ENCODE data around the gene CEP128. TPM values are rescaled to one million over a fixed set of nuclear protein-coding genes. Genes with fewer than 3 reads are reported as not detected.

Gene CEP128
- polyA plus RNA-seq, 1 donor (not counting 4 experiments of a cell fraction or from before 2014, with no cell fraction given) = 2.6 TPM

GRCh38 chr14:80522411-80522810, 419.1 kb downstream of the CEP128 start:
- dilution Hi-C loops (cut with MboI; ENCODE audit: extremely low pct_ligation_motif_present, low sequenced_read_pairs) = no loop called here
- Histone ChIP-seq H3K27ac (ENCODE audit: control insufficient read depth, insufficient read depth, low read length) (no peak overlapping the region), H3K4me2 (ENCODE audit: control insufficient read depth, extremely low read depth, insufficient read depth, low read depth, low read length) (no peak overlapping the region), H2AFZ (ENCODE audit: control insufficient read depth, low read length) (no peak overlapping the region), H3K27me3 (ENCODE audit: control insufficient read depth, extremely low read depth, insufficient read depth, low read length) (no peaks in the 10 kb centered on the region), H3K4me3 (ENCODE audit: control insufficient read depth in 2 of 3, extremely low read depth in 1 of 3, insufficient read depth in 2 of 3, low read depth in 1 of 3, low read length in 3 of 3) (no peak overlapping the region), H3K36me3 (ENCODE audit: control insufficient read depth in 2 of 2, extremely low read depth in 1 of 2, insufficient read depth in 2 of 2, low read length in 2 of 2) (no peaks in the 10 kb centered on the region), H3K9me3 (ENCODE audit: control insufficient read depth, low read depth, low read length) (no peaks in the 10 kb centered on the region), H3K9me1 (ENCODE audit: control insufficient read depth, extremely low read depth, insufficient read depth, low read length) (no peaks in the 10 kb centered on the region), H3K4me1 (ENCODE audit: control insufficient read depth, extremely low read depth, insufficient read depth, low read length) (no peaks in the 10 kb centered on the region), H4K20me1 (ENCODE audit: control insufficient read depth, extremely low read depth, insufficient read depth, low read length) (no peaks in the 10 kb centered on the region), H3K79me2 (ENCODE audit: control insufficient read depth, insufficient read depth, low read length) (no peaks in the 10 kb centered on the region), H3K9ac (ENCODE audit: control insufficient read depth, extremely low read depth, insufficient read depth, low read length) (no peak overlapping the region)
- TF ChIP-seq CTCF (optimal IDR thresholded peaks at IDR 0.05 in 1 of 3, IDR thresholded peaks at IDR 0.05 in 1 of 3, conservative IDR thresholded peaks at IDR 0.05 in 1 of 3; ENCODE audit: extremely low read depth in 1 of 3, insufficient read depth in 2 of 3, low read length in 3 of 3) = no peak
- TF ChIP-seq EZH2 (IDR thresholded peaks at IDR 0.05; ENCODE audit: low read length) = no peak
- no peak for FAIRE-seq
- no peak for DNase-seq (ENCODE audit: low read depth, low spot score)

GRCh38 chr14:80521456-80521855, 420.1 kb downstream of the CEP128 start:
- H3K79me2 ChIP-seq (ENCODE audit: control insufficient read depth, insufficient read depth, low read length) = no peaks in the 10 kb centered on the region
- dilution Hi-C loops (cut with MboI; ENCODE audit: extremely low pct_ligation_motif_present, low sequenced_read_pairs) = no loop called here

More at GRCh38 chr14:80521456-80521855, 420.1 kb downstream of the CEP128 start:
- no peaks in the 10 kb centered on the region for H3K9me1 ChIP-seq (ENCODE audit: control insufficient read depth, extremely low read depth, insufficient read depth, low read length)
- FAIRE-seq = no peak
- TF ChIP-seq EZH2 (IDR thresholded peaks at IDR 0.05; ENCODE audit: low read length) (no peak), CTCF (optimal IDR thresholded peaks at IDR 0.05 in 1 of 3, IDR thresholded peaks at IDR 0.05 in 1 of 3, conservative IDR thresholded peaks at IDR 0.05 in 1 of 3; ENCODE audit: extremely low read depth in 1 of 3, insufficient read depth in 2 of 3, low read length in 3 of 3) (no peak)
- H3K27ac ChIP-seq (ENCODE audit: control insufficient read depth, insufficient read depth, low read length) = no peak overlapping the region
- H3K36me3 ChIP-seq (ENCODE audit: control insufficient read depth in 2 of 2, extremely low read depth in 1 of 2, insufficient read depth in 2 of 2, low read length in 2 of 2) = no peaks in the 10 kb centered on the region
- H3K4me3 ChIP-seq (ENCODE audit: control insufficient read depth in 2 of 3, extremely low read depth in 1 of 3, insufficient read depth in 2 of 3, low read depth in 1 of 3, low read length in 3 of 3) = no peak overlapping the region
- H3K4me2 ChIP-seq (ENCODE audit: control insufficient read depth, extremely low read depth, insufficient read depth, low read depth, low read length) = no peak overlapping the region
- H3K9ac ChIP-seq (ENCODE audit: control insufficient read depth, extremely low read depth, insufficient read depth, low read length) = no peak overlapping the region
- H3K9me3 ChIP-seq (ENCODE audit: control insufficient read depth, low read depth, low read length) = no peaks in the 10 kb centered on the region
- H2AFZ ChIP-seq (ENCODE audit: control insufficient read depth, low read length) = no peak overlapping the region
- H3K27me3 ChIP-seq (ENCODE audit: control insufficient read depth, extremely low read depth, insufficient read depth, low read length) = no peaks in the 10 kb centered on the region
- no peaks in the 10 kb centered on the region for H4K20me1 ChIP-seq (ENCODE audit: control insufficient read depth, extremely low read depth, insufficient read depth, low read length)
- H3K4me1 ChIP-seq (ENCODE audit: control insufficient read depth, extremely low read depth, insufficient read depth, low read length) = no peaks in the 10 kb centered on the region
- no peak for DNase-seq (ENCODE audit: low read depth, low spot score)
